DOHH2 (cell line): ENCODE measurements around the gene ZBTB44.

Source experiments
- EZH2phosphoT487 ChIP-seq: fragments of 200-600 bp; sonication (generic); IDR thresholded peaks from 2 replicates; pipeline ENCODE4 v1.6.1; 2017; ENCODE audit warnings: borderline replicate concordance, mild to moderate bottlenecking, antibody characterized with exemption, low read length, moderate library complexity, mixed read lengths
- TF ChIP-seq, protein P1 (sequence below): fragments of 200-600 bp; sonication (generic); IDR thresholded peaks from one replicate; pipeline ENCODE4 v1.5.1; 2014; ENCODE audit warnings: antibody characterized with exemption, mild to moderate bottlenecking, low read depth, low read length; ENCODE audit not compliant: poor library complexity, severe bottlenecking

DNA sequence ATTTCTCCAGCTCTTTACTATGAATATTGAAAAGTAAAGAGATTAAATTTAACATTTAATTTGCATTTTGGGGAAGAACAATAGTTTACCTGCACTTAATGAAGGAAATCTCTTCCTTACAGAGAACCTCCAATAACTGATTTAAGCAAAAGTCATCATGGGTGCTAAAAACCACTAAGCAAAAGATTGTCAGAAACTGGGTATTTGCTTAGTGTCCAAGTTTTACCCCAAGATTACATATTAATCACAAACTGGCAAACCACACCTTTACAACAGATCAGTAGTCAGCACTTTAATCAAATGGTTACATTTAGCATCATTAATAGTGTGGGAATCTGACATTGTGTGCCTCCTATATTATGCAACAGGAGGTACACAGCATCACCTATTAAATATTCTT, 2.7 kb downstream of the ZBTB44 start:
- TF ChIP-seq, protein P1, sequence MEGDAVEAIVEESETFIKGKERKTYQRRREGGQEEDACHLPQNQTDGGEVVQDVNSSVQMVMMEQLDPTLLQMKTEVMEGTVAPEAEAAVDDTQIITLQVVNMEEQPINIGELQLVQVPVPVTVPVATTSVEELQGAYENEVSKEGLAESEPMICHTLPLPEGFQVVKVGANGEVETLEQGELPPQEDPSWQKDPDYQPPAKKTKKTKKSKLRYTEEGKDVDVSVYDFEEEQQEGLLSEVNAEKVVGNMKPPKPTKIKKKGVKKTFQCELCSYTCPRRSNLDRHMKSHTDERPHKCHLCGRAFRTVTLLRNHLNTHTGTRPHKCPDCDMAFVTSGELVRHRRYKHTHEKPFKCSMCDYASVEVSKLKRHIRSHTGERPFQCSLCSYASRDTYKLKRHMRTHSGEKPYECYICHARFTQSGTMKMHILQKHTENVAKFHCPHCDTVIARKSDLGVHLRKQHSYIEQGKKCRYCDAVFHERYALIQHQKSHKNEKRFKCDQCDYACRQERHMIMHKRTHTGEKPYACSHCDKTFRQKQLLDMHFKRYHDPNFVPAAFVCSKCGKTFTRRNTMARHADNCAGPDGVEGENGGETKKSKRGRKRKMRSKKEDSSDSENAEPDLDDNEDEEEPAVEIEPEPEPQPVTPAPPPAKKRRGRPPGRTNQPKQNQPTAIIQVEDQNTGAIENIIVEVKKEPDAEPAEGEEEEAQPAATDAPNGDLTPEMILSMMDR: no peak
- no peak for TF ChIP-seq EZH2phosphoT487
